ENCODE data around the gene DLK2.

GRCh38 chr6:43469947-43470346 lies 14.6 kb upstream of the DLK2 start:
- TF ChIP-seq CTCF (conservative IDR thresholded peaks at IDR 0.05; ENCODE audit: low read depth, low read length) (no peak), EZH2phosphoT487 (IDR thresholded peaks at IDR 0.05; ENCODE audit: borderline replicate concordance, low read length) (no peak)

Data from PC-3 (cell line).